Stomach (tissue), 9 donors: ENCODE measurements around the gene PPP5C. TPM values are rescaled to one million over a fixed set of nuclear protein-coding genes. Genes with fewer than 3 reads are reported as not detected.

ENCODE experiments used
- DNase-seq, 2 donors: peaks; one replicate each; pipeline versions ENCODE4 v3.0.0 to v3.0.0-alpha.2; 2013 to 2019
- H3K27ac ChIP-seq, 5 donors: fragments of 200-600 bp in 4 of 5; sonication (generic) in 4 of 5; one replicate each; pipeline ENCODE4 v1.5.1; 2013 to 2019; ENCODE audit warnings: mild to moderate bottlenecking in 1 of 5, moderate library complexity in 1 of 5
- H3K27me3 ChIP-seq, 3 donors: fragments of 200-600 bp; sonication (generic); one replicate each; pipeline ENCODE4 v1.5.1; 2017 to 2019; ENCODE audit warnings: mixed run types in 1 of 3
- H3K36me3 ChIP-seq, 4 donors: fragments of 200-600 bp; sonication (generic); 1 replicate in 3 of 4; 2 replicates in 1 of 4; pipeline ENCODE4 v1.5.1; 2016 to 2019
- H3K4me1 ChIP-seq, 4 donors: fragments of 200-600 bp; sonication (generic); one replicate each; pipeline ENCODE4 v1.5.1; 2016 to 2019
- H3K4me3 ChIP-seq, 4 donors: fragments of 200-600 bp; sonication (generic) in 3 of 4; one replicate each; pipeline ENCODE4 v1.5.1; 2016 to 2019; ENCODE audit warnings: mild to moderate bottlenecking in 1 of 4
- H3K9me3 ChIP-seq, 4 donors: fragments of 200-600 bp; sonication (generic); one replicate each; pipeline ENCODE4 v1.5.1; 2016 to 2019
- CTCF ChIP-seq, 7 experiments: fragments of 450-650 bp in 4 of 7; fragments of 200-600 bp in 3 of 7; sonication (generic) in 3 of 7; IDR thresholded peaks; one replicate each; pipeline ENCODE4 v1.5.1; 2016 to 2019; ENCODE audit warnings: antibody characterized with exemption in 7 of 7, control low read depth in 2 of 7, mild to moderate bottlenecking in 1 of 7
- EP300 ChIP-seq: sonication (generic); formaldehyde crosslinking; IDR thresholded peaks from one replicate; pipeline ENCODE4 v1.6.1; 2017; ENCODE audit warnings: antibody characterized with exemption
- POLR2A ChIP-seq, 4 donors: fragments of 450-650 bp; IDR thresholded peaks; one replicate each; pipeline ENCODE4 v1.6.1; 2016; ENCODE audit warnings: antibody characterized with exemption in 4 of 4, control low read depth in 2 of 4, mild to moderate bottlenecking in 1 of 4, moderate library complexity in 1 of 4
- POLR2AphosphoS5 ChIP-seq, 3 donors: sonication (generic); formaldehyde crosslinking; IDR thresholded peaks; one replicate each; pipeline ENCODE4 v1.6.1; 2016; ENCODE audit warnings: antibody characterized with exemption in 3 of 3
- WGBS, 5 donors: extraction: QIAGEN DNeasy Blood & Tissue Kit in 3 of 5; methylation state at CpG; one replicate each; pipeline versions ENCODE4 v1.1.5 to v1.1.7; 2013 to 2018; 5-methylcytosine and 5-hydroxymethylcytosine counted together
- intact Hi-C: fragments of 100-400 bp; cut with DNase I; formaldehyde crosslinking; loops from one replicate; pipeline ENCODE4 v1.15.1; 2023; ENCODE audit warnings: low total_unique reads
- polyA plus RNA-seq, 3 donors: library from polyadenylated mRNA; stranded (reverse); fragments of 200-250 nt; gene quantifications; one replicate each; pipeline ENCODE4 v1.2.3, GENCODE V29; 2013
- total RNA-seq, 5 donors: library from RNA; depleted of rRNA; stranded (reverse); fragments of >200 nt; gene quantifications; one replicate each; pipeline versions ENCODE4 v1.1.0 to v1.2.3, GENCODE V29; 2014 to 2016
- donor health status: healthy with polysubstance abuse.
- donor health status: Bipolar disorder and iron deficiency.
- donor health status: healthy.

The PPP5C gene
- total and polyA plus RNA-seq, 8 donors = 29.6 to 124 (median 63.4) TPM

GRCh38 chr19:46376241-46377153 is 29.6 kb downstream of the PPP5C start:
- H3K36me3 ChIP-seq = peaks cover 22 to 62% (median 59%) of the 10 kb centered on the region in 4 donors
- DNase-seq = no peak
- intact Hi-C loops = no loop called here
- no peak overlapping the region for H3K4me3 ChIP-seq
- peaks cover 24 to 56% (median 44%) of the 10 kb centered on the region in 4 donors for H3K4me1 ChIP-seq
- no peaks in the 10 kb centered on the region for H3K9me3 ChIP-seq
- WGBS, 5 donors = 93 to 96% (median 95%) methylated on average over 19 to 20 of the region's 20 CpGs
- peak overlapping the region in 1 of 5 donors; percentile 50 for H3K27ac ChIP-seq
- no peaks in the 10 kb centered on the region for H3K27me3 ChIP-seq
- no peak for TF ChIP-seq EP300
- no peak for TF ChIP-seq POLR2A (IDR thresholded peaks at IDR 0.05)

- H3K27ac ChIP-seq = peak overlapping the region in 4 of 5 donors; percentile 3 to 50 (median 19)
- TF ChIP-seq POLR2A (IDR thresholded peaks at IDR 0.05) (no peak), CTCF (IDR thresholded peaks at IDR 0.05) (no peak), POLR2AphosphoS5 (IDR thresholded peaks at IDR 0.05) (no peak), EP300 (no peak)
- 36 to 44% (median 39%) methylated on average over 2 of the region's 2 CpGs for WGBS, 5 donors
Observed at GRCh38 chr19:46378268-46378667, 31.4 kb downstream of the PPP5C start.

GRCh38 chr19:46380690-46381089 is 33.8 kb downstream of the PPP5C start:
- peaks cover 50 to 97% (median 90%) of the 10 kb centered on the region in 4 donors for H3K36me3 ChIP-seq
- no peaks in the 10 kb centered on the region for H3K27me3 ChIP-seq
- intact Hi-C loops = no loop called here
- 94 to 98% (median 96%) methylated on average over 2 of the region's 2 CpGs for WGBS, 5 donors
- no peak for DNase-seq
- no peak for TF ChIP-seq POLR2A (IDR thresholded peaks at IDR 0.05)
- TF ChIP-seq EP300 = no peak
- TF ChIP-seq CTCF (IDR thresholded peaks at IDR 0.05) = no peak
- no peak for TF ChIP-seq POLR2AphosphoS5 (IDR thresholded peaks at IDR 0.05)
- H3K27ac ChIP-seq = no peak overlapping the region
- no peak overlapping the region for H3K4me3 ChIP-seq
- H3K9me3 ChIP-seq = no peaks in the 10 kb centered on the region
- H3K4me1 ChIP-seq = peaks cover 0 to 20% (median 8%) of the 10 kb centered on the region in 4 donors

More at GRCh38 chr19:46378268-46378667, 31.4 kb downstream of the PPP5C start:
- H3K9me3 ChIP-seq = no peaks in the 10 kb centered on the region
- no peak overlapping the region for H3K4me3 ChIP-seq
- peaks cover 36 to 79% (median 75%) of the 10 kb centered on the region in 4 donors for H3K36me3 ChIP-seq
- peaks cover 14 to 38% (median 26%) of the 10 kb centered on the region in 4 donors for H3K4me1 ChIP-seq
- H3K27me3 ChIP-seq = no peaks in the 10 kb centered on the region
- DNase-seq = peak in 1 of 2 donors; percentile 75
- intact Hi-C loops = no loop called here

- Histone ChIP-seq H3K36me3 (peaks cover 47 to 97% (median 90%) of the 10 kb centered on the region in 4 donors), H3K27me3 (no peaks in the 10 kb centered on the region), H3K9me3 (no peaks in the 10 kb centered on the region), H3K4me3 (no peak overlapping the region), H3K4me1 (peaks cover 0 to 20% (median 8%) of the 10 kb centered on the region in 4 donors), H3K27ac (no peak overlapping the region)
- DNase-seq = no peak
- WGBS, 5 donors = 93 to 98% (median 96%) methylated on average over 2 of the region's 2 CpGs
- intact Hi-C loops = no loop called here
- no peak for TF ChIP-seq POLR2A (IDR thresholded peaks at IDR 0.05)
- TF ChIP-seq CTCF (IDR thresholded peaks at IDR 0.05) = no peak
- TF ChIP-seq POLR2AphosphoS5 (IDR thresholded peaks at IDR 0.05) = no peak
- TF ChIP-seq EP300 = no peak
Observed at GRCh38 chr19:46381346-46381745, 34.5 kb downstream of the PPP5C start.
